DLD1 (cell line): ENCODE measurements around the gene ADRA2C.

Experiments
- in situ Hi-C: cut with HindIII; loops from 2 replicates; pipeline ENCODE4 v1.10.0; 2017; ENCODE audit warnings: low sequenced_read_pairs

ADRA2C gene

GRCh38 chr4:3732076-3733028 is 33.8 kb upstream of the ADRA2C start:
- in situ Hi-C loops = loop anchor here (10.0 kb wide), 1 partner anchor 62 kb away; no protein-coding TSS in a partner anchor

GRCh38 chr4:3733195-3733594 is 33.0 kb upstream of the ADRA2C start:
- in situ Hi-C loops = loop anchor here (10.0 kb wide), 1 partner anchor 62 kb away; no protein-coding TSS in a partner anchor

- in situ Hi-C loops = loop anchor here (10.0 kb wide), 1 partner anchor 60 kb away; no protein-coding TSS in a partner anchor
These were observed 31.0 kb upstream of the ADRA2C start for GRCh38 chr4:3735196-3735595.

- in situ Hi-C loops = loop anchor here (10.0 kb wide), 1 partner anchor 59 kb away; no protein-coding TSS in a partner anchor
These were observed 29.9 kb upstream of the ADRA2C start for GRCh38 chr4:3736290-3736689.

GRCh38 chr4:3736806-3737205 is 29.4 kb upstream of the ADRA2C start:
- in situ Hi-C loops = loop anchor here (10.0 kb wide), 1 partner anchor 58 kb away; no protein-coding TSS in a partner anchor

GRCh38 chr4:3739577-3739976 is 26.6 kb upstream of the ADRA2C start:
- in situ Hi-C loops = loop anchor here (10.0 kb wide), 1 partner anchor 55 kb away; no protein-coding TSS in a partner anchor

- in situ Hi-C loops = no loop called here
These were observed 25.9 kb upstream of the ADRA2C start for GRCh38 chr4:3740256-3740655.

GRCh38 chr4:3741217-3742011 is 24.8 kb upstream of the ADRA2C start:
- in situ Hi-C loops = no loop called here

- in situ Hi-C loops = no loop called here
These were observed 23.6 kb upstream of the ADRA2C start for GRCh38 chr4:3742610-3743009.

- in situ Hi-C loops = no loop called here
These were observed 22.0 kb upstream of the ADRA2C start for GRCh38 chr4:3744232-3744631.

GRCh38 chr4:3744901-3745300 is 21.3 kb upstream of the ADRA2C start:
- in situ Hi-C loops = no loop called here

- in situ Hi-C loops = no loop called here
These were observed 20.1 kb upstream of the ADRA2C start for GRCh38 chr4:3745886-3746656.

- in situ Hi-C loops = no loop called here
These were observed 19.2 kb upstream of the ADRA2C start for GRCh38 chr4:3746701-3747580.

GRCh38 chr4:3747581-3747904 is 18.6 kb upstream of the ADRA2C start:
- in situ Hi-C loops = no loop called here

GRCh38 chr4:3748136-3748898 is 17.9 kb upstream of the ADRA2C start:
- in situ Hi-C loops = no loop called here

- in situ Hi-C loops = no loop called here
These were observed 17.1 kb upstream of the ADRA2C start for GRCh38 chr4:3749081-3749480.

- in situ Hi-C loops = no loop called here
These were observed 15.9 kb upstream of the ADRA2C start for GRCh38 chr4:3750334-3750733.

GRCh38 chr4:3752022-3752421 is 14.2 kb upstream of the ADRA2C start:
- in situ Hi-C loops = no loop called here
